ENCODE measurements around the gene DLGAP3.

GRCh38 chr1:34910425-34910824 lies 19.0 kb downstream of the DLGAP3 start:
- TF ChIP-seq, protein P1, sequence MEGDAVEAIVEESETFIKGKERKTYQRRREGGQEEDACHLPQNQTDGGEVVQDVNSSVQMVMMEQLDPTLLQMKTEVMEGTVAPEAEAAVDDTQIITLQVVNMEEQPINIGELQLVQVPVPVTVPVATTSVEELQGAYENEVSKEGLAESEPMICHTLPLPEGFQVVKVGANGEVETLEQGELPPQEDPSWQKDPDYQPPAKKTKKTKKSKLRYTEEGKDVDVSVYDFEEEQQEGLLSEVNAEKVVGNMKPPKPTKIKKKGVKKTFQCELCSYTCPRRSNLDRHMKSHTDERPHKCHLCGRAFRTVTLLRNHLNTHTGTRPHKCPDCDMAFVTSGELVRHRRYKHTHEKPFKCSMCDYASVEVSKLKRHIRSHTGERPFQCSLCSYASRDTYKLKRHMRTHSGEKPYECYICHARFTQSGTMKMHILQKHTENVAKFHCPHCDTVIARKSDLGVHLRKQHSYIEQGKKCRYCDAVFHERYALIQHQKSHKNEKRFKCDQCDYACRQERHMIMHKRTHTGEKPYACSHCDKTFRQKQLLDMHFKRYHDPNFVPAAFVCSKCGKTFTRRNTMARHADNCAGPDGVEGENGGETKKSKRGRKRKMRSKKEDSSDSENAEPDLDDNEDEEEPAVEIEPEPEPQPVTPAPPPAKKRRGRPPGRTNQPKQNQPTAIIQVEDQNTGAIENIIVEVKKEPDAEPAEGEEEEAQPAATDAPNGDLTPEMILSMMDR (IDR thresholded peaks at IDR 0.05; ENCODE audit: poor library complexity, severe bottlenecking), result no peak
- no peak for TF ChIP-seq TAF1 (IDR thresholded peaks at IDR 0.05; ENCODE audit: low read depth)
- TF ChIP-seq, protein P2, sequence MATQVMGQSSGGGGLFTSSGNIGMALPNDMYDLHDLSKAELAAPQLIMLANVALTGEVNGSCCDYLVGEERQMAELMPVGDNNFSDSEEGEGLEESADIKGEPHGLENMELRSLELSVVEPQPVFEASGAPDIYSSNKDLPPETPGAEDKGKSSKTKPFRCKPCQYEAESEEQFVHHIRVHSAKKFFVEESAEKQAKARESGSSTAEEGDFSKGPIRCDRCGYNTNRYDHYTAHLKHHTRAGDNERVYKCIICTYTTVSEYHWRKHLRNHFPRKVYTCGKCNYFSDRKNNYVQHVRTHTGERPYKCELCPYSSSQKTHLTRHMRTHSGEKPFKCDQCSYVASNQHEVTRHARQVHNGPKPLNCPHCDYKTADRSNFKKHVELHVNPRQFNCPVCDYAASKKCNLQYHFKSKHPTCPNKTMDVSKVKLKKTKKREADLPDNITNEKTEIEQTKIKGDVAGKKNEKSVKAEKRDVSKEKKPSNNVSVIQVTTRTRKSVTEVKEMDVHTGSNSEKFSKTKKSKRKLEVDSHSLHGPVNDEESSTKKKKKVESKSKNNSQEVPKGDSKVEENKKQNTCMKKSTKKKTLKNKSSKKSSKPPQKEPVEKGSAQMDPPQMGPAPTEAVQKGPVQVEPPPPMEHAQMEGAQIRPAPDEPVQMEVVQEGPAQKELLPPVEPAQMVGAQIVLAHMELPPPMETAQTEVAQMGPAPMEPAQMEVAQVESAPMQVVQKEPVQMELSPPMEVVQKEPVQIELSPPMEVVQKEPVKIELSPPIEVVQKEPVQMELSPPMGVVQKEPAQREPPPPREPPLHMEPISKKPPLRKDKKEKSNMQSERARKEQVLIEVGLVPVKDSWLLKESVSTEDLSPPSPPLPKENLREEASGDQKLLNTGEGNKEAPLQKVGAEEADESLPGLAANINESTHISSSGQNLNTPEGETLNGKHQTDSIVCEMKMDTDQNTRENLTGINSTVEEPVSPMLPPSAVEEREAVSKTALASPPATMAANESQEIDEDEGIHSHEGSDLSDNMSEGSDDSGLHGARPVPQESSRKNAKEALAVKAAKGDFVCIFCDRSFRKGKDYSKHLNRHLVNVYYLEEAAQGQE (IDR thresholded peaks at IDR 0.05; ENCODE audit: borderline replicate concordance), result no peak
- no peak for TF ChIP-seq EZH2 (IDR thresholded peaks at IDR 0.05; ENCODE audit: borderline replicate concordance, insufficient read depth, low read length, poor library complexity, severe bottlenecking)
- TF ChIP-seq POLR2AphosphoS5 (IDR thresholded peaks at IDR 0.05), result no peak
- no peak for TF ChIP-seq RAD21 (conservative IDR thresholded peaks at IDR 0.05)
- no peak for TF ChIP-seq EP300 (conservative IDR thresholded peaks at IDR 0.05; ENCODE audit: poor library complexity, severe bottlenecking)
- TF ChIP-seq MXI1 (conservative IDR thresholded peaks at IDR 0.05; ENCODE audit: poor library complexity, severe bottlenecking), result no peak
